Erythroblast (primary cell): ENCODE data around the gene DHPS.

Experiments used
- DNase-seq, 2 experiments: peaks; one replicate each; lab custom pipeline; 2025; lab: John Stamatoyannopoulos, UW
- GATA1 ChIP-seq: IDR thresholded peaks from 2 replicates; pipeline ENCODE4 v1.6.1; 2011; ENCODE audit warnings: low read depth, mild to moderate bottlenecking, control low read depth, low read length, moderate library complexity
- POLR2A ChIP-seq: IDR thresholded peaks from 2 replicates; pipeline ENCODE4 v1.6.1; 2011; ENCODE audit warnings: mild to moderate bottlenecking, low read length

Gene DHPS

GRCh38 chr19:12672744-12673143 is 8.9 kb downstream of the DHPS start:
- no peak for TF ChIP-seq GATA1
- no peak for TF ChIP-seq POLR2A

GRCh38 chr19:12670159-12670928 is 11.3 kb downstream of the DHPS start:
- DNase-seq: no peak
- no peak for TF ChIP-seq POLR2A
- no peak for TF ChIP-seq GATA1

More at GRCh38 chr19:12672744-12673143, 8.9 kb downstream of the DHPS start:
- no peak for DNase-seq

- TF ChIP-seq POLR2A (peak; percentile 60), GATA1 (no peak)
- DNase-seq: peak; percentile 92 to 93
These were observed 12.2 kb downstream of the DHPS start for GRCh38 chr19:12669270-12670158.

GRCh38 chr19:12668932-12669269 is 12.8 kb downstream of the DHPS start:
- TF ChIP-seq POLR2A (no peak), GATA1 (no peak)
- peak; percentile 91 to 94 for DNase-seq

- DNase-seq: no peak
These were observed 13.3 kb downstream of the DHPS start for GRCh38 chr19:12668346-12668745.

GRCh38 chr19:12667731-12668302 is 13.9 kb downstream of the DHPS start:
- DNase-seq: peak; percentile 44 to 73
- TF ChIP-seq GATA1: no peak
- TF ChIP-seq POLR2A: no peak

More at GRCh38 chr19:12668346-12668745, 13.3 kb downstream of the DHPS start:
- TF ChIP-seq POLR2A (no peak), GATA1 (no peak)

GRCh38 chr19:12666265-12667048 is 15.2 kb downstream of the DHPS start, which contains the start of the genes MAN2B1 and WDR83:
MAN2B1 (minus strand) TSS chr19:12666742; CDS start chr19:12666701, 41 bp downstream.
WDR83 (plus strand) TSS chr19:12666807; CDS start chr19:12669791, 2,984 bp downstream.
- peak; percentile 78 to 88 for DNase-seq
- TF ChIP-seq GATA1: no peak
- peak; percentile 35 for TF ChIP-seq POLR2A

- no peak for DNase-seq
- TF ChIP-seq GATA1 (no peak), POLR2A (no peak)
These were observed 15.9 kb downstream of the DHPS start for GRCh38 chr19:12665671-12666264.

GRCh38 chr19:12665281-12665573 is 16.5 kb downstream of the DHPS start:
- TF ChIP-seq POLR2A: no peak
- TF ChIP-seq GATA1: no peak
- no peak for DNase-seq

GRCh38 chr19:12664406-12665280 is 17.0 kb downstream of the DHPS start:
- DNase-seq: peak; percentile 85 to 86
- TF ChIP-seq POLR2A (no peak), GATA1 (no peak)

- TF ChIP-seq GATA1 (no peak), POLR2A (no peak)
- no peak for DNase-seq
These were observed 20.7 kb downstream of the DHPS start for GRCh38 chr19:12660980-12661379.

- TF ChIP-seq POLR2A (no peak), GATA1 (no peak)
- DNase-seq: no peak
These were observed 23.7 kb downstream of the DHPS start for GRCh38 chr19:12657966-12658365.

GRCh38 chr19:12656899-12657571 is 24.6 kb downstream of the DHPS start:
- TF ChIP-seq GATA1 (no peak), POLR2A (no peak)
- peak; percentile 27 for DNase-seq
